HG03108 (cell line): ENCODE measurements around the gene DCUN1D1.
"Not testable (repeated sequence)": the region's sequence is repeated elsewhere in the genome, so short reads cannot be mapped to it uniquely, and the experiment has no call there.

Experiments used
- ATAC-seq: cut with Tn5 transposase; IDR thresholded peaks from one replicate; pipeline ENCODE4 v1.9.1; 2021; ENCODE audit warnings: moderate library complexity; ENCODE audit not compliant: unreplicated experiment

Gene DCUN1D1

DNA sequence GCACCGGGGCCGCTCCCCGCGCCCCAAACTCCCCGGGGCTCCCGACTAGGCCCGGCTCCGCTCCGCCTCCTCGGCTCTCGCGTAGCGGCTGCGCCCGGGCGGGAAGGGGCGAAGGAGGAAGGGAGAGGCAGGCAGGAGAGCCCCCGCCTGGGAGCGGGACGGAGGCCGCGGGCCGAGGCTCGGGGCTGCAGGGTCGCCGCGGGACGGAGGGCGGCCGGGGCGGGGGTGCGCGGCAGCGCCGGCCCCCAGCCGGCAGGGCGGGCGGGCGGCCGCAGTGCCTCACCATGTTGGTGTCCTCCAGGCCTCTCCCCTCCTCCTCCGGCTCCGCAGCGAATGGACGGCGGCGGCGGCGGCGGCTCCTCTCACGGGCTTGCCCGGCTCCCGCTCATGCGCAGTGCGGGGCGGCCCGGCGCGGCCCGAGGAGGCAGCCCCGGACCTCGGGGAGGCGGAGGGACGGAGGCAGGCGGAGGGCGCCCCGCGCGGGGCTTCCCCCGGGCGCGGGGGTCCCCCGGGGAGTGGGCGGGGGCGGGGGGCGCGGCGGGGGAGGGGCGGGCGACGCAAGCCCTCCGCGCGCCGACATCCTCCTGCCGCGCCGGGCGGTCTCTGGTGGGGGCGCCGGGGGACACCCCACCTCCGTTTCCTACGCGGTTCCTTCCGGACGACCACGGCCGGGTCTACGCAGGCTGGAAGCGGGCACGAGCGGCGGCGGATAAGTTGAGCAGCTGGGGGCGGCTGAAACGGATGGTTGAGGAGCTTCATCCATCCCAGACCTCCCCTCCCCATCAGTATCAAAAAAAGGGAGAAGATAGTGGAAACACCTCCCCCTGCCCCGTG lies at the start of gene DCUN1D1:
Gene DCUN1D1 (minus strand): TSS at position 335 of the 834 bp plus-strand sequence. CDS start 49 bp downstream, at position 286.
- ATAC-seq: peak; percentile 90

DNA sequence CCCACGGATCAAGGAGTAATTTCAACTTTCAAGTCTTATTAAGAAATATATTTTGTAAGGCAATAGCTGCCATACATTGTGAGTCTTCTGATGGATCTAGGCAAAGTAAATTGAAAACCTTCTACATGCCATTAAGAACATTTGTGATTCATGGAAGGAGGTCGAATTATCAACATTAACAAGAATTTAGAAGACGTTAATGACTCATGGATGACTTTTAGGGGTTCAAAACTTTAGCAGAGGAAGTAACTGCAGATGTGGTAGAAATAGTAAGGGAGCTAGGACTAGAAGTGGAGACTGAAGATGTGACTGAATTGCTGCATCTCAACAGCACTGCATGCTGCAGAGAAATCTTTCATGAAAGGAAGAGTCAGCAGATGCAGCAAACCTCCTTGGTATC lies 48.1 kb upstream of the DCUN1D1 start:
- no peak for ATAC-seq

DNA sequence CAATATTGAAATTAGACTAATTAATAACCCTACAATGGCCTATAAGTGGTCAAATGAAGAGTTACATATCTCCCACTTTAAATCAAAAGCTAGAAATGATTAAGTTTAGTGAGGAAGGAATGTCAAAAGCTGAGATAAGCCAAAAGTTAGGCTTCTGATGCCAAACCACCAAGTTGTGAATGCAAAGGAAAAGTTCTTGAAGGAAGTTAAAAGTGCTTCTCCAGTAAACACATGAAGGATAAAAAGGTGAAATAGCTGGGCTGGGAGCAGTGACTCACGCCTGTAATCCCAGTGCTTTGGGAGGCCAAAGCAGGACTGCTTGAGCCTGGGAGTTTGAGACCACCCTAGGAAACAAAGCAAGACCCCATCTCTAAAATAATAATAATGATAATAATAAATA lies 46.9 kb upstream of the DCUN1D1 start:
- no peak for ATAC-seq

DNA sequence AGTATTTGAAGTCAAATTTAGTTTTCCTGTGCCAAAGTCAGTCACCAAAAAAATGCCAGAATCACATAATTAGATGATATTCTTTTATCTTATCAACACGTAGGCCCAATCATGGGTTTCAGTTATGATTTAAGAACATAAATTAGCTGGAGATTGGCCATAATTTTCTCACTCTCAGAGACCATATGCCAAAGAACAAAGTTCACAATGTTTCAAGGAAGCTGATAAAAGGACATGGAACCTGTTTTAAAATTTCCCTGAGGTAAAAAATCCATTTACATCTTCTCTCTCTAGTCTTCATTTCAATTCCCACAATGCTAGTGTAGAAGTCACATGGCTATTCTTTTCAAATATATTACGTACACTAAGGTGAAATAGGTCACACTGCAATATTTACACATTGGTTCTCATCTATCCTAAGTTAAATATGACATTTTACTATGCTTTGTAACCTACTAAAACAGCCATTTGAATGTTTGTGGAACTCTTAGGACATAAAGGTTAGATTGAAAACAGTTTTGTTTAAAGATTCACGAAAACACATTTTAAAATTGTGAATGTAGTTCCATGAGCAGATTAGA lies 42.7 kb upstream of the DCUN1D1 start:
- no peak for ATAC-seq

DNA sequence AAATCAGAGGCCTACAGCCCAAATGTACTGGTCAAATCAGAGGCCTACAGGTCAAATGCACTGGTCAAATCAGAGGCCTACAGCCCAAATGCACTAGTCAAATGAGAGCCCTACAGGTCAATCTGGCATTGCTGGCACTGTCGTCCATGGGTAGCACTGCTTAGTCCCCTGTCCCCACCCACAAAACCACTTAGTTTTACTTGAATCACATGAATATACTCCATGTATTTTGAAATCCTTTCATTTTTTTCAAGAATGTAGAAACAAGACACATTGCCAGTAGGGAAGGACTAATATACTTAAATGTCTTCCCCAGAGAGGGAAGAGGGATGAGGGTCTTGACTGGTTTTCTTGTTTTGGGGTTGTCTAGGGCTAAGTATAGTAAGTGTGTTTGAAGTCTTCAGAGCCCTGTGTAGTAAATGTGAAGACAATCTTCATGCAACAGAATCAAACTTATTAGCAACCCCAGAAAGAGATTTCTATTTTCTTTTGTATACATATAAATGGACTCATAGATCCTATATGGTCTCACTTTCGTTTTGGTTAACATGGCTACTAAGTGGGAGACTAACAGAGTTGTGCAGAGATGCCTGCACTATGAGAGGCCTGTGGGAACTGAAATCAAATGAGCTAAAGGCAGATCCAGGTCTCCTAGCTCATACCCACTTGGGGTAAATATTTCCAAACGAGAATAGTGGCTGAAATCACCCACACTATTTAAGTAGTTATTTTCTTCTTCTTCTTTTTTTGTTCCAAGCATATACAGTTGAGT lies 38.3 kb upstream of the DCUN1D1 start:
- ATAC-seq: no peak

DNA sequence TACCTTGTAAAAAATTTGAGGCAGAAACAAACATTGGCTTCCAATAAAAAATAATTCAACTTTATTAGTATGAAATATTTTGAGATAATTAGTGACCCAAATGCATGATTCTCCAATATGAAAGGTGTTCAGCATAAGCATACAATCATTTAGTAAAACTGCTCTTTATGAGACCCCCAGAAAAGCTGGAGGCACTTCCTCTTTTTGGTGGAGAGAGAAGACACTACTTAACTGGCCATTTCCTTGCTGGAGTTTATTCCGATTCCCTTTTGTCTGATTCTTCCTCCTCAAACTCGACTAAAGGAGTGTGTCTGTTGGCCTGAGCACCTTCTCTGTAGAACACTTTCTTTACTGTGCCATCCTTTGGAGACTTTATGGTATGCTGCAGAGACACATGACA lies 34.8 kb upstream of the DCUN1D1 start:
- no peak for ATAC-seq

DNA sequence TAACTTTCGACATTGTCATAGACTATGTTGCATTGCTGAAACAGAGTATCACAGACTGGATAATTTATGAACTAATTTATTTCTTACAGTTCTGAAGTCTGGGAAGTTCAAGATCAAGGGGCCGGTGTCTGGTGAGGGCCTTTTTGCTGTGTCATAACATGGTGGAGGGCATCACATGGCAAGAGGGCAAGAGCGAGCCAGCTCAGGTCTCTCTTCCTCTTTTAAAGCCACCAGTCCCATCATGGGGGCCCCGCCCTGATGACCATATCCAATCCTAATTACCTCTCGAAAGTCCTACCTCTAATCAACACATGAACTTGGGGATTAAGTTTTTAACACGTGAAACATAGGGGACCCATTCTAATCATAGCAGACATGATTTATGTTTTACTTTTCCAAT lies 33.5 kb upstream of the DCUN1D1 start:
- no peak for ATAC-seq

DNA sequence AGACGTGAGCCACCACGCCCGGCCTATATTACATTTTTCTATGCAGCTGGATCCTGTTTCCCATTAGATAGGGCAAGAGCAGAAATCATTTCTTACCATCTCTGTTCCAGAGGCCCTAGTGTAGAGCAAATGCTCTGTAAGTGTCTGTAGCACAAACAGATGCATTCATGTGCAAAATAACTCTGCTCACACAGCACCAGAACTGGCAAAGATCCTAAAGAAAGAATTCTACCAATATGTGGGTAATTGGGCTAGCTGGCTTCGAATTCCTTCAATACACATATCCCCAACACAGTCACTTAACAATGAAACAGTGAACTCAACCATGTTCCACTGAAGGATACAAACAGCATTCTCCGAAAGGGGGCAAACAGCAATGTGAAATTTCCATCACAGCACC lies 32.7 kb upstream of the DCUN1D1 start:
- ATAC-seq: no peak

DNA sequence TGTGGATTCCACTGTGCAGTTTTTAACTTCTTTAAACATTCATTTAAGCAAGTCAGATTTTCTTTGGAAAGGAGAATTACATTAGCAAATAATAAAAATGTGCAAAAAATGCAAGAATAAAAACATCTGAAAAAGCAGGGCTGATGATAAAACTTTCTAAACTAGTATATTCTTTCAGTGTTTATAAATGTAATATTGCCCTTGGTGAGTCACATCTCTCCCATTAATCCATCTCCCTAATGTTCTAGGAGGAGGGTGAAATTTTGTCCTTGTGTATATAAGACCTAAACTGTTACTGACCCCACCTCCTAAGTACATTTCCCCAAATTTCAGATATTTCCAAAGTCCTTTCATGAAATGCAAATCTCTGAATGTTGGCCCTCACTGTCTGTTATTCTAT lies 28.5 kb upstream of the DCUN1D1 start:
- ATAC-seq: no peak

DNA sequence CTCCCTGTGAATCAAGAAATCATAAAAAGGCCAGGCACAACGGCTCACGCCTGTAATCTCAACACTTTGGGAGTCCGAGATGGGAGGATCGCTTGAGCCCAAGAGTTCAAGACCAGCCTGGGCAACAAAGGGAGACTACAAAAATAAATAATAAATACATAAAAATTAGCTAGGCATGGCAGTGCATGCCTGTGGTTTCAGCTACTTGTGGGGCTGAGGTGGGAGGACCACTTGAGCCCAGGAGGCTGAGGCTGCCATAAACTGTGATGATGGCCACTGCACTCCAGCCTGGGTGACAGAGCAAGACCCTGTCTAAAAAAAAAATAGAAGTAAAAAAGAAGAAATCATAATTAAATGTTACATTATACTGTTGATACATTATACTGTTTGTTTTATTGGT lies 28.0 kb upstream of the DCUN1D1 start:
- ATAC-seq: no peak

DNA sequence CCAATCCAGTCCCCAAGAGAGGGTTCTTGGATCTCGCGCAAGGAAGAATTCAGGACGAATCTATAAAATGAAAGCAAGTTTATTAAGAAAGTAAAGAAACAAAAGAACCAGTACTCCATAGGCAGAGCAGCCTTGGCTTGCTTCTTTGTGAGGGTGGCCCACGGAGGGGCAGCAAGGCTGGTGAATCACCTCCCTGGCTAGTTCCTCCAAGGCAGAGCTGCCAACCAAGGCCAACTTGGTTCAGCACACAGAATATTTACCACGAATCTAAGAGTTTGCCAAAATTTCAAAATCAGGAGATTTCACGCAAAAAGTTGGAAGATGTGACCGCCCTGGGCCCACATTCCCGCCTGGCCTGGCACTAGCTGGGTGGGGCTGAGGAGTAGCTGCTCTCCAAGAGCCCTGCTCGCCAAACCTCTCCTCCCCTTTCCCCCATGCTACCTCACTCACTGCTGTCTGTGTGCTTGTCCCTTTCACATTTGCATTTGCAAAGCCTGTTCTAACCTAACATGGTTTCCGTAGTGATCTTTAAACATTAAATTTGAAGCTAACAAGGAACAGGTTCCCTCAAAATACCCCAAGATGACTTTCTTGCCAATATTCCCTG lies 26.2 kb upstream of the DCUN1D1 start:
- ATAC-seq: no peak

DNA sequence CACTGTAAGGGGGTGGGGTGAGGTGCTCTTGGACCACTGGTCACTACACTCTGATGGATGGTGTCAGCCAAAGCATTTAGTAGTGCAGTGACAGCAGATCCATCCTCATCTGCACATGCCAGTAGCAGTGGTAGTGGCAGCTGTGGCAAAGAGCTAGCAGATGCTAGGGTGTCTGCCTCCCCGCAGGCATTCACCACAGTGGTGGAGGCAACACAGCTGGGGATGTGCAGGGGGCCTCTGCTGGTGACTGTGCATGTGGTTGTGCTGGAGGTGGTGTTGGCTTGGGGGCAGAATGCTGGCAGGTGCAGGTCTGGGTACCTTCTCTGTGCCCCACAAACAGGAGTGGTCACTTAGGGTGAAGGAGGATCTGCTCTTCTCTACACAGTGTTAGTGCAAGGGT lies 19.4 kb upstream of the DCUN1D1 start:
- ATAC-seq: no peak

DNA sequence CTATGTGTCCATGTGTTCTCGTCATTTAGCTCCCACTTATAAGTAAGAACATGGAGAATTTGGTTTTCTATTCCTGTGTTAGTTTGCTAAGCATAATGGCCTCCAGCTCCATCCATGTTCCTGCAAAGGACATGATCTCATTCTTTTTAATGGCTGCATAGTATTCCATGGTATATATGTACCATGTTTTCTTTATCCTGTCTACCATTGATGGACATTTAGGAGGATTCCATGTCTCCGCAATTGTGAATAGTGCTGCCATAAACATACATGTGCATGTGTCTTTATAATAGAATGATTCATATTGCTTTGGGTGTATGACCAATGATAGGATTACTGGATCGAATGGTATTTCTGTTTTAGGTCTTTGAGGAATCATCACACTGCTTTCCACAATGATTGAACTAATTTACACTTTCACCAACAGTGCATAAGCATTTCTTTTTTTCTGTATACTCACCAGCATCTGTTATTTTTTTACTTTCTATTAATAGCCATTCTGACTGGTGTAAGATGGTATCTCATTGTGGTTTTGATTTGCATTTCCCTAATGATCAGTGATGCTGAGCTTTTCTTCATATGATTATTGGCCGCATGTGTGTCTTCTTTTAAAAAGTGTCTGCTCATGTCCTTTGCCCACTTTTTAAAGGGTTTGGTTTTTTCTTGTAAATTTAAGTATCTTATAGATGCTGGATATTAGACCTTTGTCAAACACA lies 13.3 kb upstream of the DCUN1D1 start:
- not testable (repeated sequence) for ATAC-seq

DNA sequence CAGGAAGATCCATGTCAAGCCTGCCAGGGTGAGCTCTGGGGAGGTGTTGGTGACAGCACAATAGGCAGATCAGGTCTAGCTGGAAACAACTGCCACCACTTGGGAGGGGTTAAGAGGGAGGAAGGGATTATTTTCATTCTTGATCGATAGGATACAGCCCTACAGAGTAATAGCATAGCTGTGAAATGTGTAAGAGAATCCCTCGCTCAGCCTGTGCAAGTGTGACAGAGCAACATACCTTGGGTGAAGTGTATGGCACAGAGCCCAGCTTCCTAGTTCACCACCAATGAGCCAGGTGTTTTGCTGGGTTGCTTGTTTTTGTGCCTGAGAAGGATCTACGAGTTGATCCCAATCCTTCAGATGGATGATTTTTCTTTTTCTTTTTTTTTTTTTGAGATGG lies 9.2 kb upstream of the DCUN1D1 start:
- ATAC-seq: no peak

DNA sequence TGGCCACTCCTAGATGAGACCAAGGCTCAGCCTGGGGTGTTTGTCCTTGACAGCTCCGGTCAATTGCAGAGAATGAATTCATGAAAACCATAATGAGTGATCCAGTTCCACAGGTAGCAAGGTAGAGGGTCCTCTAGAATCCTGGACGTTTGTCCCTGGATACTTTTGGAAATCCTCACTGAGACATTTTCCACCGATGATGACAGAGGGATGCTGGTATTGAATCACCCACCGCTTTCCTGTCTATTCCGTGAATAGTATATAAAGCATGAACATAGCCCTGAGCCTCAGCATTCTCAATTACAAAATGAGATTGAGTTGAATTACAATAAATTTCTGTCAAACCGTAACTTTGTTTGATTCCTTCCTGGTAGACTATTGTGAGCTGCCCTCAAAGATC lies 5.7 kb upstream of the DCUN1D1 start:
- no peak for ATAC-seq

DNA sequence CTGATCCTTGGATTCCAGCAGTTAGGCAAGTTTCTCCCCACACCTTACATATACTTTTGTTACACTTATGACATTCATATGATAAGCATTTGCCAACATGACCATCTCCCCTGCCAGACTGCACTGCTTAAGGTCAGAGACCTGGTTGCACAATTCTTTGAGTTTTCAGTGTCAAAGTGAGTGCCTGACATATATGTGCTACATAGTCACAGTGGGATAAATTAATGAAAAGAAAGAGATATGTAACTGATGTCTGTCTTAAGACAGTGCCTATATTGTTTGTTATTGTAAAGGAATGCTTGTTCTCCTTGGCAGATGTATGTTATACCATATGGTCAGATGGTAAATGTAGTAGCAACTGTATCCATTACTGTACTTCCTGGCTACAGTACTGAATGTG lies 3.5 kb upstream of the DCUN1D1 start:
- no peak for ATAC-seq

DNA sequence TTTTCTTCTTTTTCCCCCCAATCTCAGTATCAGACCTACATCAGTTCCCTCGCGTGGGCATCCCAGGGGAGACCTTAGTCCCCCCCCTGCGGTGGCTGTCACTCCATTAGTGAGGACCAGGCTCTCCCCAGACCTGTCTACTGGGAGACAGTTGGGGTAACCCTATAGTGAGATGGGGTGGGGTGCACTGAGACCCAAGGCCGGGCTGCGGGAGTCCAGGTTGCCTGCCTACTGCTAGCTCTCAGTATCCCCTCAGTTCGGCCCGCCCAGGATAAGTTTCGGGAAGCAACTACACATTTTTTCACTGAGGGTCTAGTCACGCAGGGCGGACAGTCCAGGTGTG lies 671 bp upstream of the DCUN1D1 start:
- no peak for ATAC-seq

DNA sequence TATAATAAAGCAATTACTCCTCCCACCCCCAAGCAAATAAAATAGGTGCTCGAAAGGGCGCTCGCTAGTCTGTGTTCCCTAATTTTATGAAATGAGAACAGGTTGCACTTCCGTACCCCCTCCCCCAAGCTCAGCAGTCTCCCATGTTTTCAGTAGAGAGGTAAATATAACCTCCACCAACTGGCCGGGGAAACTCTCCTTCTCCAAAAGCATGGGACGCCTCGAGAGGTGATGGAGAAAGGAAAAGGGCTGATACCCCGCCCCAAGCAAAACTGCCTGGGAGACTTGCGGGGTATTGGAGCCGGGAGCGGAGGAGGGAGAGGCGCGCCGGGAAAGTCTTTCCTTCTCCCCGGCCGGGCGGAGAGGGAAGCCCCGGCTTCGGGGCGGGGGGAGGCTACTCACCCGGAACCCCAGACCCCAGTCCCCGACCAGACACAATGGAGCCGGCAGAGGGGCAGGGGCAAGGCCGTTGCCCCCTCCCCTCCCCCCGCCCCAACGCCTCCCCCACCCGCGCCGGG lies 605 bp downstream of the DCUN1D1 start:
- ATAC-seq: peak; percentile 1

DNA sequence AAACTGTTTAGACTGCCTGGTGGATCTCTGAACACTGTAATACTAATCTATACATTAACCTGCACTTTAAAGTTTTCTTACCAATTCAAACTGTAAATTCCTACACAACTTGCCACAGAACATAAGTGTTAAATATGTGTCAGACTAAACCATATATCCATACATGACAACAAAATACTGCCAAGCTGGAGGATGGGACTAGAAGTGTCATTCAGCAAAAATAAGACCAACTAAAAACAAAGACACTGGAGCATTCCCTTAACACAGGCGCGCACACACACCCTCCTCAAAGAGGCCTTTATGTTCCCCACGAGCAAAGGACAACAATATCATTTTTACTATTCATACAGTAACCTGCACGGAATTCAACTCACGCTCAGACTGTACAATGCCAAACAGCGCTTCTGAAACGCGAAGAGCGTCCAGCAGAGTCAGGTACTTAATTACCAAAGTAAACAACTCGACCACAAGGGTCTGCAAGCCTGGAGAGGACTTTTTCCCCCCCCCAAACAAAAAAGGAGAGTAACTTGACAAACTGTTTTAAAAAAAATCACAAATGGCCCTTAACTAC lies 1.1 kb downstream of the DCUN1D1 start:
- no peak for ATAC-seq

DNA sequence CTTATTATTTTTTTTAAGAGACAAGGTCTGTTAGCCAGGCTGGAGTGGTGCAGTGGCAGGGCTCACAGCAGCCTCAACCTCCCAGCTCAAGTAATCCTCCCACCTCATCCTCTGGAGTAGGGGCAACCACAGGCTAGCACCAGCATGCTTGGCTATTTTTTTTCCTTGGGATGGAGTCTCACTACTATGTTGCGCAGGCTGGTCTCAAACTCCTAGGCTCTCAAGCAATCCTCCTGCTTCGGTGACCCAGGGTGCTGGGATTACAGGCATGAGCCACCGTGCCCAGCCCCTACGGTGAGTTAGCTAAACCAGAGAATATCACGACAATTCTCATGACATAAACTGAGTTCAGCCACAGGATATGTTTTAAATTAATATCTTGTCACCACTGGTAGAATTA lies 2.0 kb downstream of the DCUN1D1 start:
- no peak for ATAC-seq
